KOPT-K1 (cell line): ENCODE results near the gene GBP6.
"Not testable (repeated sequence)": the region's sequence is repeated elsewhere in the genome, so short reads cannot be mapped to it uniquely, and the experiment has no call there.

Source experiments
- H3K27ac ChIP-seq: fragments of 200-600 bp; sonication (generic); 2 replicates; pipeline ENCODE4 v1.5.1; 2016; ENCODE audit warnings: antibody characterized with exemption, mild to moderate bottlenecking, low read depth, low read length; ENCODE audit not compliant: poor library complexity, severe bottlenecking
- H3K36me3 ChIP-seq: fragments of 200-600 bp; sonication (generic); 2 replicates; pipeline ENCODE4 v1.5.1; 2017; ENCODE audit warnings: antibody characterized with exemption, mild to moderate bottlenecking, low read length, moderate library complexity; ENCODE audit not compliant: insufficient read depth
- H3K9me3 ChIP-seq: fragments of 200-600 bp; sonication (generic); 2 replicates; pipeline ENCODE4 v1.5.1; 2017; ENCODE audit warnings: antibody characterized with exemption, low read length, mild to moderate bottlenecking; ENCODE audit not compliant: insufficient read depth, poor library complexity, severe bottlenecking

Gene GBP6

GRCh38 chr1:89363638-89364536, at the start of gene GBP6:
GBP6 (plus strand) TSS chr1:89364059; CDS start chr1:89368552, 4,493 bp downstream.
- Histone ChIP-seq H3K27ac (no peak within 1 kb of the TSS), H3K36me3 (no peaks in the 10 kb centered on the region)

GRCh38 chr1:89322402-89322801, 41.5 kb upstream of the GBP6 start:
- Histone ChIP-seq H3K9me3 (peaks cover 11% of the 10 kb centered on the region), H3K36me3 (no peaks in the 10 kb centered on the region), H3K27ac (no peak overlapping the region)

More at GRCh38 chr1:89363638-89364536, at the start of gene GBP6:
- H3K9me3 ChIP-seq: no peaks in the 10 kb centered on the region

GRCh38 chr1:89331890-89332289, 32.0 kb upstream of the GBP6 start:
- Histone ChIP-seq H3K36me3 (no peaks in the 10 kb centered on the region), H3K9me3 (no peaks in the 10 kb centered on the region), H3K27ac (no peak overlapping the region)

DNA sequence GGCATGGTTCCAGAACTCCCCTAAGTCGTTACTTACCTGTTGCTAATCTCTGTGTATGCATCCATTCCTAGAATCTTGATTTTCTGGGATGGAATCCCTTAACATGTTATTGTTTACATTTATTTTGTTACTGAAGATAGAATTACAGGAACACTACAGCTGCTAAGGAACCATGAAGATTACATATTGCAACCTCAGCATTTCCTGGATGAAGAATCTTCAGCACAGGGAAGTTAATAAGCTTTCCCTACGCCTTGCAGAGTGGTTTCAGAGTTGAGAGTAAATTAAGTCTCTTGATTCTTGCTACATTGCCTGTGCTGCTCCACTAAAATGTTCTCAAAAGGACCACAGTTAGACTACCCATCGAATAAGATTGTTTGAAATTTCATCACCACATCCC, 31.4 kb upstream of the GBP6 start:
- Histone ChIP-seq H3K36me3 (no peaks in the 10 kb centered on the region), H3K9me3 (no peaks in the 10 kb centered on the region), H3K27ac (no peak overlapping the region)

DNA sequence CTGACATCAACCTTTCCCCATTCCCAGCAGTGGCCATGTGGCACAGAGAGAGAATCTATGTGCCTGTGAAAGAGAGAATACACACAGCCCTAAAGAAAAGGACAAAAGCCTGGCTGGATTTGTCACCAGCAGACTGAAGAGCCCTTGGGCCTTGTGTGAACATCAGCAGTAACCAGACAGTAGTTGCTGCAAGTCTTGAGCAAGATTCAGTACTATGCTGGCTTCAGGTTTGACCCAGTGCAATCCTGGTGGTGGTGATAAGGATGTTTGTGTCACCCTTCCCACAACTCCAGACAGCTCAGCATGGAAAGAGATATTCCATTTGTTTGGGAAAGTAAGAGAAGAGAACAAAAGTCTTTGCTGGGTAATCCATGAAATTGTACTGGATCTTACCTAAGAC, 28.4 kb upstream of the GBP6 start:
- H3K36me3 ChIP-seq: no peaks in the 10 kb centered on the region
- no peak overlapping the region for H3K27ac ChIP-seq
- no peaks in the 10 kb centered on the region for H3K9me3 ChIP-seq

GRCh38 chr1:89337903-89338302, 26.0 kb upstream of the GBP6 start:
- H3K27ac ChIP-seq: no peak overlapping the region
- no peaks in the 10 kb centered on the region for H3K9me3 ChIP-seq
- H3K36me3 ChIP-seq: no peaks in the 10 kb centered on the region

GRCh38 chr1:89339039-89339438, 24.8 kb upstream of the GBP6 start:
- H3K9me3 ChIP-seq: peaks cover 2% of the 10 kb centered on the region

DNA sequence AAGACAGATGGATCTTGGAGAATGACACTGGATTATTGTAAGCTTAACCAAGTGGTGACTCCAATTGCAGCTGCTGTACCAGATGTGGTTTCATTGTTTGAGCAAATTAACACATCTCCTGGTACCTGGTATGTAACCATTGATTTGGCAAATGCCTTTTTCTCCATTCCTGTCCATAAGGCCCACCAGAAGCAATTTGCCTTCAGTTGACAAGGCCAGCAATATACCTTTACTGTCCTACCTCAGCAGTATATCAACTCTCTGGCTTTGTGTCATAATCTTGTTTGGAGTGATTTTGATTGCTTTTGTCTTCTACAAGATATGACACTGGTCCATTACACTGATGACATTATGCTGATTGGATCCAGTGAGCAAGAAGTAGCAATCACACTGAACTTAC, 18.4 kb upstream of the GBP6 start:
- H3K9me3 ChIP-seq: peaks cover 11% of the 10 kb centered on the region
- not testable (repeated sequence) for H3K27ac ChIP-seq, H3K36me3 ChIP-seq

More at GRCh38 chr1:89339039-89339438, 24.8 kb upstream of the GBP6 start:
- Histone ChIP-seq H3K27ac (no peak overlapping the region), H3K36me3 (no peaks in the 10 kb centered on the region)

GRCh38 chr1:89347296-89347695, 16.6 kb upstream of the GBP6 start:
- Histone ChIP-seq H3K36me3 (no peaks in the 10 kb centered on the region), H3K9me3 (peaks cover 11% of the 10 kb centered on the region), H3K27ac (no peak overlapping the region)

GRCh38 chr1:89350298-89350697, 13.6 kb upstream of the GBP6 start:
- Histone ChIP-seq H3K36me3 (no peaks in the 10 kb centered on the region), H3K9me3 (no peaks in the 10 kb centered on the region), H3K27ac (no peak overlapping the region)

- H3K27ac ChIP-seq: no peak overlapping the region
- H3K36me3 ChIP-seq: no peaks in the 10 kb centered on the region
- no peaks in the 10 kb centered on the region for H3K9me3 ChIP-seq
These were observed 12.1 kb upstream of the GBP6 start for GRCh38 chr1:89351597-89352311.

- Histone ChIP-seq H3K27ac (no peak overlapping the region), H3K9me3 (no peaks in the 10 kb centered on the region), H3K36me3 (no peaks in the 10 kb centered on the region)
These were observed 11.4 kb upstream of the GBP6 start for GRCh38 chr1:89352421-89352820.

- Histone ChIP-seq H3K9me3 (no peaks in the 10 kb centered on the region), H3K27ac (no peak overlapping the region), H3K36me3 (no peaks in the 10 kb centered on the region)
These were observed 9.7 kb upstream of the GBP6 start for GRCh38 chr1:89354205-89354604.

GRCh38 chr1:89355056-89355455, 8.8 kb upstream of the GBP6 start:
- Histone ChIP-seq H3K9me3 (no peaks in the 10 kb centered on the region), H3K36me3 (no peaks in the 10 kb centered on the region), H3K27ac (no peak overlapping the region)

- no peaks in the 10 kb centered on the region for H3K9me3 ChIP-seq
- no peaks in the 10 kb centered on the region for H3K36me3 ChIP-seq
- H3K27ac ChIP-seq: no peak overlapping the region
These were observed 7.0 kb upstream of the GBP6 start for GRCh38 chr1:89356658-89357400.
